NCI-H2196 treated with DMSO at 0.1 percent for 48 hours (cell line): ENCODE data around the gene C7orf57.
"Not testable (repeated sequence)": the region's sequence is repeated elsewhere in the genome, so short reads cannot be mapped to it uniquely, and the experiment has no call there.

Experiments
- DNase-seq: peaks from one replicate; lab custom pipeline; 2025; ENCODE audit not compliant: unreplicated experiment; lab: John Stamatoyannopoulos, UW

C7orf57 gene

GRCh38 chr7:48035301-48035966 is at the start of gene C7orf57:
C7orf57 (plus strand) TSS chr7:48035543; CDS start chr7:48036309, 766 bp downstream.
- DNase-seq, result peak; percentile 81

- DNase-seq, result no peak
These were observed 46.6 kb upstream of the C7orf57 start for GRCh38 chr7:47988496-47989386.

- not testable (repeated sequence) for DNase-seq
These were observed 45.5 kb upstream of the C7orf57 start for GRCh38 chr7:47989607-47990400.

- DNase-seq, result no peak
These were observed 44.8 kb upstream of the C7orf57 start for GRCh38 chr7:47990592-47990991.

- DNase-seq, result no peak
These were observed 44.1 kb upstream of the C7orf57 start for GRCh38 chr7:47991270-47991669.

- no peak for DNase-seq
These were observed 43.5 kb upstream of the C7orf57 start for GRCh38 chr7:47991741-47992311.

GRCh38 chr7:47992446-47992845 is 42.9 kb upstream of the C7orf57 start:
- DNase-seq, result no peak

- DNase-seq, result no peak
These were observed 35.9 kb upstream of the C7orf57 start for GRCh38 chr7:47999413-47999812.

GRCh38 chr7:48000164-48000563 is 35.2 kb upstream of the C7orf57 start:
- not testable (repeated sequence) for DNase-seq

- DNase-seq, result no peak
These were observed 31.3 kb upstream of the C7orf57 start for GRCh38 chr7:48004032-48004431.

GRCh38 chr7:48004638-48005037 is 30.7 kb upstream of the C7orf57 start:
- no peak for DNase-seq

GRCh38 chr7:48006866-48007265 is 28.5 kb upstream of the C7orf57 start:
- DNase-seq, result no peak

GRCh38 chr7:48009257-48009656 is 26.1 kb upstream of the C7orf57 start:
- DNase-seq, result no peak

- no peak for DNase-seq
These were observed 25.4 kb upstream of the C7orf57 start for GRCh38 chr7:48009954-48010353.

GRCh38 chr7:48011323-48011722 is 24.0 kb upstream of the C7orf57 start:
- DNase-seq, result no peak

- DNase-seq, result no peak
These were observed 23.4 kb upstream of the C7orf57 start for GRCh38 chr7:48011951-48012350.

- no peak for DNase-seq
These were observed 18.7 kb upstream of the C7orf57 start for GRCh38 chr7:48016641-48017040.

GRCh38 chr7:48017674-48018073 is 17.7 kb upstream of the C7orf57 start:
- DNase-seq, result no peak

GRCh38 chr7:48025624-48026023 is 9.7 kb upstream of the C7orf57 start:
- no peak for DNase-seq

- DNase-seq, result no peak
These were observed 6.4 kb upstream of the C7orf57 start, which contains the start of gene SUN3 for GRCh38 chr7:48028938-48029337. SUN3 (minus strand) TSS chr7:48029107; CDS start chr7:48028938, 169 bp downstream.

GRCh38 chr7:48031111-48031510 is 4.2 kb upstream of the C7orf57 start:
- no peak for DNase-seq
